ENCODE results near the gene PI16. TPM values are rescaled to one million over a fixed set of nuclear protein-coding genes. Genes with fewer than 3 reads are reported as not detected.

Gene PI16
- total RNA-seq, 1 donor from 2014 or later, result not detected

- no peak for TF ChIP-seq CTCF (conservative IDR thresholded peaks at IDR 0.05; ENCODE audit: low read depth, low read length)
- H3K4me3 ChIP-seq (ENCODE audit: low read depth, low read length), result no peak overlapping the region
- no peak for DNase-seq (ENCODE audit: low read depth)
These were observed 45.2 kb downstream of the PI16 start for GRCh38 chr6:36999751-37000125.

- TF ChIP-seq CTCF (conservative IDR thresholded peaks at IDR 0.05; ENCODE audit: low read depth, low read length), result no peak
- no peak overlapping the region for H3K4me3 ChIP-seq (ENCODE audit: low read depth, low read length)
- DNase-seq (ENCODE audit: low read depth), result no peak
These were observed 49.8 kb downstream of the PI16 start for GRCh38 chr6:37004044-37004980.

- no peak within 1 kb of the TSS for H3K4me3 ChIP-seq (ENCODE audit: low read depth, low read length)
- TF ChIP-seq CTCF (conservative IDR thresholded peaks at IDR 0.05; ENCODE audit: low read depth, low read length), result no peak
- no peak for DNase-seq (ENCODE audit: low read depth)
These were observed 50.7 kb downstream of the PI16 start, which contains the start of gene FGD2 for GRCh38 chr6:37005061-37005810. TSS of gene FGD2 (plus strand) at chr6:37005655. CDS start at chr6:37005818, 163 bp downstream.

GRCh38 chr6:37005827-37006567 lies 51.5 kb downstream of the PI16 start:
- H3K4me3 ChIP-seq (ENCODE audit: low read depth, low read length), result no peak overlapping the region
- no peak for TF ChIP-seq CTCF (conservative IDR thresholded peaks at IDR 0.05; ENCODE audit: low read depth, low read length)
- no peak for DNase-seq (ENCODE audit: low read depth)

- no peak overlapping the region for H3K4me3 ChIP-seq (ENCODE audit: low read depth, low read length)
- no peak for DNase-seq (ENCODE audit: low read depth)
- TF ChIP-seq CTCF (conservative IDR thresholded peaks at IDR 0.05; ENCODE audit: low read depth, low read length), result no peak
These were observed 52.3 kb downstream of the PI16 start for GRCh38 chr6:37006793-37007339.

GRCh38 chr6:37007340-37008043 lies 53.0 kb downstream of the PI16 start:
- no peak overlapping the region for H3K4me3 ChIP-seq (ENCODE audit: low read depth, low read length)
- TF ChIP-seq CTCF (conservative IDR thresholded peaks at IDR 0.05; ENCODE audit: low read depth, low read length), result no peak
- DNase-seq (ENCODE audit: low read depth), result no peak

Measured in epithelial cell of proximal tubule (primary cell).